ENCODE results near the gene ACOX3. TPM values are rescaled to one million over a fixed set of nuclear protein-coding genes. Genes with fewer than 3 reads are reported as not detected.

Gene ACOX3
- total RNA-seq, 4 donors from 2014 or later: 19.0 to 32.9 (median 22.1) TPM

DNA sequence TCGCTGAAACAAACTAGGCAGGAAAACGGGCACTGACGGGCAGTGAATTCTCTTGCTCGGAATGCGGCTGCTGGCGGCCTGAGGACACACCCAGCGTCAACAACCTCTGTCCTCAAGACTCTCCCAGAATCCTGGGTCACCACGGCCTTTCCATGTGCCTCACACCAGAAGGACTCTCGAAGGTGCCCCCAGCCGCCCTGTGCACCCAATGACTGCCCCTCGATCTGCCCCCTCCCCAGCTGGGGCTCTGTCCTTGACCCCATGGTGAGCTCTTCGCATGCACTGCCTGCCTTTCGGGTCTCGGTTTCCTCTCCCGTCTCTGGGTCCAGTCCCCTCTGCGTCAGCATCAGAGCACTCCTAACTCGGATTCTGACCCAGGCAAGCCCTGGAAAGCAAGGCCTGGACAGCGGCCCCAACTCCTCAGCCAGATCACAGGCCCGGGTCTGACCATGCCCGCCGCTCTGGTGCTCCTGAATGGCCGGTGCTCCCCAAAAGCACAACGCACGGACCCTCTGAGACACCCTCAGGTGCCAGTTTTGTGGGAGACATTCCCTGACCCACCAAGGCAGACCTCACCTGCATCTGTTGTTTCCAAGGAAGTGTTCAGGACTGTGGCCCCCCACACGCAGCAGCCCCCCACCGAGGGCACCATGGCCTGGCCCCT, 56.0 kb downstream of the ACOX3 start:
- Histone ChIP-seq H3K9me3 (no peaks in the 10 kb centered on the region), H3K36me3 (peaks cover 0 to 36% of the 10 kb centered on the region in 2 donors), H3K4me1 (peaks cover 22% of the 10 kb centered on the region in 2 donors), H3K4me3 (no peak overlapping the region), H3K27me3 (no peaks in the 10 kb centered on the region), H3K27ac (peak overlapping the region in 3 of 4 donors; percentile 1 to 47 (median 33))
- DNase-seq: no peak
- intact Hi-C loops (cut with DNase I; ENCODE audit: low total_unique reads): no loop called here
- in situ Hi-C loops (cut with MboI; ENCODE audit: low sequenced_read_pairs in 4 of 4): no loop called here
- TF ChIP-seq POLR2A (IDR thresholded peaks at IDR 0.05): no peak
- TF ChIP-seq, protein P1, sequence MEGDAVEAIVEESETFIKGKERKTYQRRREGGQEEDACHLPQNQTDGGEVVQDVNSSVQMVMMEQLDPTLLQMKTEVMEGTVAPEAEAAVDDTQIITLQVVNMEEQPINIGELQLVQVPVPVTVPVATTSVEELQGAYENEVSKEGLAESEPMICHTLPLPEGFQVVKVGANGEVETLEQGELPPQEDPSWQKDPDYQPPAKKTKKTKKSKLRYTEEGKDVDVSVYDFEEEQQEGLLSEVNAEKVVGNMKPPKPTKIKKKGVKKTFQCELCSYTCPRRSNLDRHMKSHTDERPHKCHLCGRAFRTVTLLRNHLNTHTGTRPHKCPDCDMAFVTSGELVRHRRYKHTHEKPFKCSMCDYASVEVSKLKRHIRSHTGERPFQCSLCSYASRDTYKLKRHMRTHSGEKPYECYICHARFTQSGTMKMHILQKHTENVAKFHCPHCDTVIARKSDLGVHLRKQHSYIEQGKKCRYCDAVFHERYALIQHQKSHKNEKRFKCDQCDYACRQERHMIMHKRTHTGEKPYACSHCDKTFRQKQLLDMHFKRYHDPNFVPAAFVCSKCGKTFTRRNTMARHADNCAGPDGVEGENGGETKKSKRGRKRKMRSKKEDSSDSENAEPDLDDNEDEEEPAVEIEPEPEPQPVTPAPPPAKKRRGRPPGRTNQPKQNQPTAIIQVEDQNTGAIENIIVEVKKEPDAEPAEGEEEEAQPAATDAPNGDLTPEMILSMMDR (IDR thresholded peaks at IDR 0.05 in 4 of 5, conservative IDR thresholded peaks at IDR 0.05 in 1 of 5): no peak
- no peak for ATAC-seq

DNA sequence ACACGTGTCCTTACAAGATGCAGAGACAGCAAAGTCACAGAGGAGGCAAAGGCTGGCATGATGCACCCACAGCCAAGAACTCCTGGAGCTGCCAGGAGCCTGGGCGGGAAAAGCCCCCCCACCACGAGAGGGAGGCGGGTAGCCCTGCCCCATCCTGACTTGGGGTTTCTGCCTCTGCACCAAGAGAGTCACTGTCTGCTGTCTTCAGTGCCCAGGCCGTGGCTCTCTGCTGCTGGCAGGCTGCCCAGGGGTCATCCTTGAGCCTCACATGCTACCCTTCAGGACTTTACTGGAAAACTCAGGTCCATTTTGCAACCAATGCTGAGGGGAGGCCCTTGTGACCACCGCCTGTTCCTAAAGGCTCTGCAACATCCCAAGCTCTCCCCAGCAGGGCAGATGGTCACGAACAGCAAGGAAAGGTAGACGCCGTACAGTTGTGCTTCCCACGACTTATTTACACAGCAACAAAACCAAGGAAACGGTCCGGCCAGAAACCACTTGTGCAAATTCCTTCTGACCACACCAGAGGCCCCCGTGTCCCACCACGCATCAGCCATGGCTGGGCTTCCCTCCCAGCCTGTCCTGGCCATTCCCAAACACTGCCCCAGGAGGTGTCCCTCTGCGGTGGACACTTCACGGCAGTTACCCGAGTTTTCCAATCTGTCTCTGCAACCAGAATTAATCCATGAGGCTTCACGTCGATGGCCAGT, 56.9 kb downstream of the ACOX3 start:
- no peaks in the 10 kb centered on the region for H3K27me3 ChIP-seq
- peaks cover 22% of the 10 kb centered on the region in 2 donors for H3K4me1 ChIP-seq
- peak overlapping the region in 3 of 4 donors; percentile 1 to 47 (median 33) for H3K27ac ChIP-seq
- in situ Hi-C loops (cut with MboI; ENCODE audit: low sequenced_read_pairs in 4 of 4) (no loop called here), intact Hi-C loops (cut with DNase I; ENCODE audit: low total_unique reads) (no loop called here)
- H3K9me3 ChIP-seq: no peaks in the 10 kb centered on the region
- no peak overlapping the region for H3K4me3 ChIP-seq
- DNase-seq (no peak), ATAC-seq (no peak)
- TF ChIP-seq, protein P1 (IDR thresholded peaks at IDR 0.05 in 4 of 5, conservative IDR thresholded peaks at IDR 0.05 in 1 of 5): no peak
- no peak for TF ChIP-seq POLR2A (IDR thresholded peaks at IDR 0.05)
- peaks cover 0 to 27% of the 10 kb centered on the region in 2 donors for H3K36me3 ChIP-seq

DNA sequence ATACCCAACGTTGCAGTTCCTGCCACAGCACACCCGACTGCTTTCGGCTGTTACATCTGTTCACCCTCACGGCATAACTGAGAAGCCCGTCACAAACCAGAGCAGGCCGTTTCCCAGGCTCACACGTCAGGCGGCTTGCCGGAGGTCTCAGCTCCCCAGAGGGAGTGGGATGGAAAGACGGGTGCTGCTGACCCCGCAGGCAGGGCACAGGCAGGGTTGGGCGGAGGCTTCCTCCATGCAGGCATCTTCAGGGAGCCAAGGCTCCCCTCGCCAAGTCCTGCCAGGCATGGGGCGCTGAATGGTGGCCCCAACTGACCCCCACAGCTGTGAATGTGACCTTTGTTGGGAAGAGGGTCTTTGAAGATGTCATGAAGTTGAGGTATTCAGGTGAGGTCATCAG, 57.5 kb downstream of the ACOX3 start:
- H3K27me3 ChIP-seq: no peaks in the 10 kb centered on the region
- peaks cover 0 to 21% of the 10 kb centered on the region in 2 donors for H3K36me3 ChIP-seq
- H3K4me1 ChIP-seq: peaks cover 22% of the 10 kb centered on the region in 2 donors
- DNase-seq (no peak), ATAC-seq (no peak)
- in situ Hi-C loops (cut with MboI; ENCODE audit: low sequenced_read_pairs in 4 of 4): no loop called here
- TF ChIP-seq, protein P1 (IDR thresholded peaks at IDR 0.05 in 4 of 5, conservative IDR thresholded peaks at IDR 0.05 in 1 of 5): no peak
- TF ChIP-seq POLR2A (IDR thresholded peaks at IDR 0.05): no peak
- intact Hi-C loops (cut with DNase I; ENCODE audit: low total_unique reads): no loop called here
- no peak overlapping the region for H3K4me3 ChIP-seq
- no peaks in the 10 kb centered on the region for H3K9me3 ChIP-seq
- H3K27ac ChIP-seq: peak overlapping the region in 2 of 4 donors; percentile 18 to 47

DNA sequence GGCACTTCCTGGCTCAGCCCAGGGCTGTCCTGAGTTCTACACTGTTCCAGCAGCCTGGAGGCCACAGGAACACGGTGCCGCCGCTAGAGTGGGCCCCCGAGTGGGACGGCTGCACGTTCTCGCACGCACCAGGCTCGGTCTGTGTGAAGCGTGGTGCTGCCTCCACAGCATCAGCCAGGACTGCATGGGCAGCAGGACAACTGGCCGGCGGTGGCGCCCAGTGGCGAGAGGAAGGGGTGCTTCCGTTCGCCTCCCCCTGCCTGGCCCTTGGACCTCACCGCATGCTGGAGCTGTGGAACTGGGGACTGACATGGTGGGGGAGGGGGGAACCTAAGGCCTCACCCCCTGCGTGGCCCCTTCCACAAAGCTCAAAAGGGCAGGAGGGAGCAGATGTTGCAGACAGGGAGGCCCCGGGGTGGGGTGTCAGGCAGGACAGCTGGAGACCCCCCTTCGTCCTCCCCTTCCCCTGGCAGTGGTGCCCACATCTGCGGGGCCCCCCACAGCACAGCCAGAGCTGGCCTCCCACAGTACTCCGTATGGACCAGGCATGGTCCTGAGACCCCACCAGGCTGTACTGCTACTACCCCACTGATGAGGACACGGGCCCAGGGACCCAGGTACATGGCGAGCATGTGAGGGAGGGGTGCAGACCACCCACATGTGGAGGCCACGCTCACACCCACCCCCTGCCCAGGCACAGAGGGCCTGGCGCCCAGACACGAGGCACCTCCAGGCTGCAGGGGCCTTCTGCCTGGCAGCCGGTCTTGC, 58.5 kb downstream of the ACOX3 start:
- in situ Hi-C loops (cut with MboI; ENCODE audit: low sequenced_read_pairs in 4 of 4) (no loop called here), intact Hi-C loops (cut with DNase I; ENCODE audit: low total_unique reads) (no loop called here)
- no peak for TF ChIP-seq POLR2A (IDR thresholded peaks at IDR 0.05)
- TF ChIP-seq, protein P1 (IDR thresholded peaks at IDR 0.05 in 4 of 5, conservative IDR thresholded peaks at IDR 0.05 in 1 of 5): no peak
- H3K4me1 ChIP-seq: peaks cover 22% of the 10 kb centered on the region in 2 donors
- H3K36me3 ChIP-seq: peaks cover 0 to 11% of the 10 kb centered on the region in 2 donors
- DNase-seq (no peak), ATAC-seq (no peak)
- no peaks in the 10 kb centered on the region for H3K9me3 ChIP-seq
- H3K27me3 ChIP-seq: no peaks in the 10 kb centered on the region
- peak overlapping the region; percentile 69 to 83 (median 76) for H3K27ac ChIP-seq
- no peak overlapping the region for H3K4me3 ChIP-seq
